ENCODE results near the gene ATP2B3. TPM values are rescaled to one million over a fixed set of nuclear protein-coding genes. Genes with fewer than 3 reads are reported as not detected.

Gene ATP2B3
- polyA plus RNA-seq, 1 donor (not counting 4 experiments of a cell fraction or from before 2014, with no cell fraction given): not detected

DNA sequence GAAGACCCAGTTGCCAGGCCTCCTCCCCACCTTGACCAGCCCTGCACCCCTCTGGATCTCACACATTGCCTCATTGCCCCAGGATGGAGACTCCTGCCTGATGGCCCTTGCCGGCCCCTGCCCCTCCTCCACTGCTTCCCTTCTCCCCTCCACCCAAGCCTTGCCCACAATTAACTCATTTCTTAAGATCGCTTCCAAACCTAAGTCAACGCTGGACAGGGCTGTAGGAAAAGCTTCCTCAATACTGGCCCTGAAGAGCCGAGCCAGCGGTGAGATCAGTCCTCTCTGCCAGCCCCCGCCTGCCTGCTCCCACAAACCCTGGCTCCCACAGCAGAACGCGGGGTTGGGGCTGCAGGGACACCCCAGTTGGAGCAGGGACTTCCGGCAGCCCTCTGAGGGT lies 39.5 kb upstream of the ATP2B3 start:
- H3K9ac ChIP-seq (ENCODE audit: control insufficient read depth, extremely low read depth, insufficient read depth, low read length): no peak overlapping the region
- TF ChIP-seq, protein P1, sequence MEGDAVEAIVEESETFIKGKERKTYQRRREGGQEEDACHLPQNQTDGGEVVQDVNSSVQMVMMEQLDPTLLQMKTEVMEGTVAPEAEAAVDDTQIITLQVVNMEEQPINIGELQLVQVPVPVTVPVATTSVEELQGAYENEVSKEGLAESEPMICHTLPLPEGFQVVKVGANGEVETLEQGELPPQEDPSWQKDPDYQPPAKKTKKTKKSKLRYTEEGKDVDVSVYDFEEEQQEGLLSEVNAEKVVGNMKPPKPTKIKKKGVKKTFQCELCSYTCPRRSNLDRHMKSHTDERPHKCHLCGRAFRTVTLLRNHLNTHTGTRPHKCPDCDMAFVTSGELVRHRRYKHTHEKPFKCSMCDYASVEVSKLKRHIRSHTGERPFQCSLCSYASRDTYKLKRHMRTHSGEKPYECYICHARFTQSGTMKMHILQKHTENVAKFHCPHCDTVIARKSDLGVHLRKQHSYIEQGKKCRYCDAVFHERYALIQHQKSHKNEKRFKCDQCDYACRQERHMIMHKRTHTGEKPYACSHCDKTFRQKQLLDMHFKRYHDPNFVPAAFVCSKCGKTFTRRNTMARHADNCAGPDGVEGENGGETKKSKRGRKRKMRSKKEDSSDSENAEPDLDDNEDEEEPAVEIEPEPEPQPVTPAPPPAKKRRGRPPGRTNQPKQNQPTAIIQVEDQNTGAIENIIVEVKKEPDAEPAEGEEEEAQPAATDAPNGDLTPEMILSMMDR (optimal IDR thresholded peaks at IDR 0.05 in 1 of 3, IDR thresholded peaks at IDR 0.05 in 1 of 3, conservative IDR thresholded peaks at IDR 0.05 in 1 of 3; ENCODE audit: extremely low read depth in 1 of 3, insufficient read depth in 2 of 3, low read length in 3 of 3): no peak
- TF ChIP-seq EZH2 (IDR thresholded peaks at IDR 0.05; ENCODE audit: low read length): no peak
- peaks cover 5% of the 10 kb centered on the region for H3K4me1 ChIP-seq (ENCODE audit: control insufficient read depth, extremely low read depth, insufficient read depth, low read length)
- no peaks in the 10 kb centered on the region for H3K79me2 ChIP-seq (ENCODE audit: control insufficient read depth, insufficient read depth, low read length)
- no peak overlapping the region for H3K4me3 ChIP-seq (ENCODE audit: control insufficient read depth in 2 of 3, extremely low read depth in 1 of 3, insufficient read depth in 2 of 3, low read depth in 1 of 3, low read length in 3 of 3)
- no peaks in the 10 kb centered on the region for H3K9me1 ChIP-seq (ENCODE audit: control insufficient read depth, extremely low read depth, insufficient read depth, low read length)
- H4K20me1 ChIP-seq (ENCODE audit: control insufficient read depth, extremely low read depth, insufficient read depth, low read length): no peaks in the 10 kb centered on the region
- dilution Hi-C loops (cut with MboI; ENCODE audit: extremely low pct_ligation_motif_present, low sequenced_read_pairs): no loop called here
- peaks cover 3% of the 10 kb centered on the region for H3K27me3 ChIP-seq (ENCODE audit: control insufficient read depth, extremely low read depth, insufficient read depth, low read length)
- FAIRE-seq: no peak
- no peak overlapping the region for H3K4me2 ChIP-seq (ENCODE audit: control insufficient read depth, extremely low read depth, insufficient read depth, low read depth, low read length)
- no peak overlapping the region for H3K27ac ChIP-seq (ENCODE audit: control insufficient read depth, insufficient read depth, low read length)
- DNase-seq (ENCODE audit: low read depth, low spot score): no peak
- no peaks in the 10 kb centered on the region for H3K36me3 ChIP-seq (ENCODE audit: control insufficient read depth in 2 of 2, extremely low read depth in 1 of 2, insufficient read depth in 2 of 2, low read length in 2 of 2)
- H2AFZ ChIP-seq (ENCODE audit: control insufficient read depth, low read length): no peak overlapping the region
- no peaks in the 10 kb centered on the region for H3K9me3 ChIP-seq (ENCODE audit: control insufficient read depth, low read depth, low read length)

DNA sequence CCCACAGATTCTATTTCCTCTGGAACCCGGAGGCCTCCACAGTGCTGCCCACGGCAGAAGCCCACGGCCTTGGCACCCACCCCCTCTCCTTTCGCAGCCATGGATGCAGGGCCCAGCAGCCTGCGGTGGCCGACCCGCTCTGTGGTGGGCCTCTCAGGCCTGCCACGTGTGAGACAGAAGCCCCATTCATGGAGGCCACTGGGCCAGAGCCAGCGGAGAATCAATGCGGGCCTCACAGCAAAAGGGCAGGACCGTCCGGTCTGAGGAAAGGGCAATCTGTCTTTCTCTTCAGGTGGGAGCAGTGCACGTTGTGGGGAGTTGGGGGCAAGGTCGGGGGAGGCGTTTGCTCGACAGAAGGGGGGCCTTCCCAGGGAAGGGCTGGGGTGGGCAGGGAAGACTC lies 38.7 kb upstream of the ATP2B3 start:
- dilution Hi-C loops (cut with MboI; ENCODE audit: extremely low pct_ligation_motif_present, low sequenced_read_pairs): no loop called here
- DNase-seq (ENCODE audit: low read depth, low spot score): no peak
- Histone ChIP-seq H3K27ac (ENCODE audit: control insufficient read depth, insufficient read depth, low read length) (no peak overlapping the region), H3K4me3 (ENCODE audit: control insufficient read depth in 2 of 3, extremely low read depth in 1 of 3, insufficient read depth in 2 of 3, low read depth in 1 of 3, low read length in 3 of 3) (no peak overlapping the region), H3K9ac (ENCODE audit: control insufficient read depth, extremely low read depth, insufficient read depth, low read length) (no peak overlapping the region), H3K79me2 (ENCODE audit: control insufficient read depth, insufficient read depth, low read length) (no peaks in the 10 kb centered on the region), H3K4me1 (ENCODE audit: control insufficient read depth, extremely low read depth, insufficient read depth, low read length) (peaks cover 5% of the 10 kb centered on the region), H2AFZ (ENCODE audit: control insufficient read depth, low read length) (no peak overlapping the region), H3K27me3 (ENCODE audit: control insufficient read depth, extremely low read depth, insufficient read depth, low read length) (peaks cover 3% of the 10 kb centered on the region), H3K4me2 (ENCODE audit: control insufficient read depth, extremely low read depth, insufficient read depth, low read depth, low read length) (no peak overlapping the region), H3K9me3 (ENCODE audit: control insufficient read depth, low read depth, low read length) (no peaks in the 10 kb centered on the region), H3K36me3 (ENCODE audit: control insufficient read depth in 2 of 2, extremely low read depth in 1 of 2, insufficient read depth in 2 of 2, low read length in 2 of 2) (no peaks in the 10 kb centered on the region), H3K9me1 (ENCODE audit: control insufficient read depth, extremely low read depth, insufficient read depth, low read length) (no peaks in the 10 kb centered on the region), H4K20me1 (ENCODE audit: control insufficient read depth, extremely low read depth, insufficient read depth, low read length) (no peaks in the 10 kb centered on the region)
- TF ChIP-seq EZH2 (IDR thresholded peaks at IDR 0.05; ENCODE audit: low read length): no peak
- TF ChIP-seq, protein P1 (optimal IDR thresholded peaks at IDR 0.05 in 1 of 3, IDR thresholded peaks at IDR 0.05 in 1 of 3, conservative IDR thresholded peaks at IDR 0.05 in 1 of 3; ENCODE audit: extremely low read depth in 1 of 3, insufficient read depth in 2 of 3, low read length in 3 of 3): no peak
- no peak for FAIRE-seq

All from keratinocyte (primary cell).